Right lobe of liver (tissue), 4 donors: ENCODE data around the gene ARFGAP2.

ENCODE experiments used
- CTCF ChIP-seq, 4 donors: fragments of 200-600 bp in 3 of 4; fragments of 450-650 bp in 1 of 4; IDR thresholded peaks; one replicate each; pipeline versions ENCODE4 v1.5.1 to v1.8.0; 2016 to 2022; ENCODE audit warnings: antibody characterized with exemption in 4 of 4, mild to moderate bottlenecking in 2 of 4
- POLR2A ChIP-seq: fragments of 450-650 bp; IDR thresholded peaks from one replicate; pipeline ENCODE4 v1.6.1; 2017; ENCODE audit warnings: antibody characterized with exemption, mild to moderate bottlenecking
- donor health status: DM: no; HTN: no; CAD: no.
- donor health status: DM: no; HTN: no; CAD: no.
- donor health status: DM: no; HTN: yes; CAD: no.

- TF ChIP-seq CTCF (IDR thresholded peaks at IDR 0.05) (no peak), POLR2A (no peak)
Observed at GRCh38 chr11:47121731-47122130, 54.9 kb downstream of the ARFGAP2 start.
